Measurements from ENCODE around the gene AGAP4. TPM values are rescaled to one million over a fixed set of nuclear protein-coding genes. Genes with fewer than 3 reads are reported as not detected.

Gene AGAP4
- total and polyA plus RNA-seq, 3 experiments from 2014 or later, result 1.3 to 17.2 (median 14.6) TPM

Other genes starting within 250 kb of the AGAP4 start
- 10 to 100 TPM; 11.0 to 11.7 TPM for gene ZFAND4, start 174.7 kb downstream of the AGAP4 start, total RNA-seq
- gene ZFAND4, start 174.7 kb downstream of the AGAP4 start, polyA plus RNA-seq, result 21.1 TPM
- 10 to 100 TPM; 23.4 to 23.6 TPM for gene WASHC2C, start 120.2 kb downstream of the AGAP4 start, total RNA-seq
- 41.1 TPM for gene WASHC2C, start 120.2 kb downstream of the AGAP4 start, polyA plus RNA-seq
- 100 to 1,000 TPM in 1 of 2 experiments, 10 to 100 TPM in 1; 96.4 to 101 TPM for gene TIMM23, start 125.0 kb upstream of the AGAP4 start, total RNA-seq
- gene TIMM23, start 125.0 kb upstream of the AGAP4 start, polyA plus RNA-seq, result 65.3 TPM
- 100 to 1,000 TPM; 110 to 113 TPM for gene NCOA4, start 183.1 kb upstream of the AGAP4 start, total RNA-seq
- gene NCOA4, start 183.1 kb upstream of the AGAP4 start, polyA plus RNA-seq, result 147 TPM
- not detected for gene MSMB, start 198.8 kb upstream of the AGAP4 start, total RNA-seq
- not detected for gene MSMB, start 198.8 kb upstream of the AGAP4 start, polyA plus RNA-seq